GM19463 (cell line): Measurements from ENCODE around the gene ACOT6.
"Not testable (repeated sequence)": the region's sequence is repeated elsewhere in the genome, so short reads cannot be mapped to it uniquely, and the experiment has no call there.

ENCODE experiments used
- ATAC-seq: cut with Tn5 transposase; IDR thresholded peaks from one replicate; pipeline ENCODE4 v1.9.1; 2021; ENCODE audit warnings: mild to moderate bottlenecking, moderate library complexity; ENCODE audit not compliant: unreplicated experiment

The ACOT6 gene

DNA sequence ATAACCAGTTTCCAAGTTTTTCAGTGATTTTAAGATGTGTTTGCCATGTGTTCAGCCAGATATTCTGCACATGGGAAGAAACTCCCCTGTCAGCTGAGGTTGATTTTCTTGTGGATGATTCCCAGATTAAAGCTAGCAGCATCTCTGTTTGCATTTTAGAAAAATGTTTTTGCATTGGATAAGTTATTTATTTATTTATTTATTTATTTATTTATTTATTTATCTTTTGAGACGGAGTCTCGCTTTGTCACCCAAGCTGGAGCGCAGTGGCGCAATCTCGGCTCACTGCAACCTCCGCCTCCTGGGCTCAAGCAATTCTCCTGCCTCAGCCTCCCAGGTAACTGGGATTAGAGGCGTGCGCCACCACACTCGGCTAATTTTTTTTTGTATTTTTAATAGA lies 17.8 kb upstream of the ACOT6 start:
- no peak for ATAC-seq

DNA sequence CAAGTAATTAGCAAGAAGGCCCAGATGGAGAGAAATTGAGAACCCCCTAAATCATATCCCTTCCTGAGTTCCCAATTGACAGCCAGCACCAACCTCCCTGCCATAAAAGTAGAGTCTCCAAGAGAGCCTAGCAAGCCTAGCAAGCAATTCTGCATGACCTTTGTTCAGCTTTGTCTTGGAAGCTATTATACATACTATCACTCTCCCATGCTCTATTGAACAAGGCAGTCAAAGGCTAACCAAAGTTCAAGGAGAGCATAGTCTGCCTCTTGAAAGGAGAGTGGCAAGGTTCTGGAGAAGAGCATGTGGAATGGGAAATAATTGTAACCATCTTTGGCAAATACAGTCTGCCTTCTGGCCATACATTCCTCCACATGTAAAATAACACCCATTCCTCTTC lies 12.8 kb upstream of the ACOT6 start:
- ATAC-seq = no peak

DNA sequence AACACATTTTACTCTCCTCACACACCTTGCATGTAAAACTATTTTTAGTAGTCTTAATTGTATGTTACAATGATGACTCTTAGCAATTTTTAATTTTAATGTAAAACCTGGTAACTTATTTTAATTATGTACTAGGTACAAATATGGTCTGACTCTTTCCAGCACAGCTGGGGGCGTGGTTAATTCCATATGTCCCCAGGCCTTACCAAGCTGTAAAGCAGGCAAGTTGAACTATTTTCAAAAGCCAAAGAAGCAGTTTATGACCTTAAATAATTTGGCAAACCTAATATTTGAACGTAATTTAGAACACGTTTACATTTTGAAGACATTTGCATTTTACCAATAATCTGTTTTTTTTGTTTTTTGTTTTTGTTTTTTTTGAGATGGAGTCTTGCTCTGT lies 9.3 kb upstream of the ACOT6 start:
- ATAC-seq = no peak

DNA sequence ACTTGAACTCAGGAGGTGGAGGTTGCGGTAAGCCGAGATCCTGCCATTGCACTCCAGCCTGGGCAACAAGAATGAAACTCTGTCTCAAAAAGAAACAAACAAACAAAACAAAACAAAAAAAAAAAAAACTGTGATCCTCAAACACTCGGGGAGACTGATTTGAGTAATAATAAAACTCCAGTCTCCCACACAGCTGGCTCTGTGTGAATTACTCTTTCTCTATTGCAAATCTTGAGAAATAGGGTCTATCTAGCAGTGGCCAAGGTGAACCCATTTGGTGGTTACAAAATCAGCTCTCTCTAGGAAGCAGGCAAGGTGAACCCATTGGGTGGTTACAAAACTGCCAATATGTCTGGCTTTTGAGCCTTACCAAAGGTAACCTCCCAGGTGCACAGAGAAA lies 6.0 kb upstream of the ACOT6 start:
- ATAC-seq = no peak

DNA sequence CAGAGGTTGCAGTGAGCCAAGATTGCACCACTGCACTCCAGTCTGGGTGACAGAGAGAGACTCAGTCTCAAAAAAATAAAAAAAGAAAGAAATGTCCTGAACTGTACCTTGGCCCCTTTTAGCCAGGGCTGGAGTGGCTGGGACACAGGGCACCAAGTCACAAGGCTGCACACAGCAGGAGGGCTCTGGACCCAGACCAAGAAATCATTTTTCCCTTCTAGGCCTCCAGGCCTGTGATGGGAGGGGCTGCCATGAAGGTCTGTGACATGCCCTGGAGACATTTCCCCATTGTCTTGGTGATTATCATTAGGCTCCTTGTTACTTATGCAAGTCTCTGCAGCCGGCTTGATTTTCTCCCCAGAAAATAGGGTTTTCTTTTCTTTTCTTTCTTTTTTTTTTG lies 5.1 kb upstream of the ACOT6 start:
- no peak for ATAC-seq

DNA sequence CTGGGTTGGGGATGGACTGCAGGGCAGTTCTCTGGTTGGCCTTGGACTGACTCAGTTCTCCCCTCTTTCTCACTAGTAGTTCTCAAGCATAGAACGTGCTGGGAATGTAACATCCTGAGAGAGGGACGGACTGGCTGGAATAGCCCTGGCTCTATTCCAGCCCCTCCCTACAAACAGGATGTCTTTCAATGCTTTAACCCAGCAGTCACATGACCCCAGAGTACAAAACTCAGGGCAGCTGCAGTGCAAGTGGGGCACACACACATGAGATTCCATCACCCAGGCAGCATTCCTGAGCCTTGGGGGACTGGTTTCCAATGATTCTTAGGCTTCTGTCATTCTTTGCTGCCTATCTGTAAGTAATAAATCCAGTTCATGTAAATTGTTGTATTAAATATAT lies 1.6 kb upstream of the ACOT6 start:
- ATAC-seq = no peak

DNA sequence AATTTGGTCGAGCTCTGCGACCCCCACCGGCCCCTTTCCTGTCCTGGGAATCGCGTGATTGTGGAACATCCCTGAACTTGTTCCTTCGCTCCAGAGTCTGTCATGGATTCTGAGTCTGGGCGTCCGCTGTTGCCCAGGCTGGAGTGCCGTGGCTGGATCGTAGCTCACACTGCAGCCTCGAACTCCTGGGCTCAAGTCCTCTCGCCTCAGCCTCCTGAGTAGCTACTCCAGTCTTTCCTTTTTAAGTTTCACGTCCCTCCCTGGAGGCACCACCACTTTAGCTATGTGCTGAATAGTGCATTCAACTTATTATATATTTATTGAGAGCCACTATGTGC lies 698 bp downstream of the ACOT6 start:
- peak; percentile 15 for ATAC-seq

DNA sequence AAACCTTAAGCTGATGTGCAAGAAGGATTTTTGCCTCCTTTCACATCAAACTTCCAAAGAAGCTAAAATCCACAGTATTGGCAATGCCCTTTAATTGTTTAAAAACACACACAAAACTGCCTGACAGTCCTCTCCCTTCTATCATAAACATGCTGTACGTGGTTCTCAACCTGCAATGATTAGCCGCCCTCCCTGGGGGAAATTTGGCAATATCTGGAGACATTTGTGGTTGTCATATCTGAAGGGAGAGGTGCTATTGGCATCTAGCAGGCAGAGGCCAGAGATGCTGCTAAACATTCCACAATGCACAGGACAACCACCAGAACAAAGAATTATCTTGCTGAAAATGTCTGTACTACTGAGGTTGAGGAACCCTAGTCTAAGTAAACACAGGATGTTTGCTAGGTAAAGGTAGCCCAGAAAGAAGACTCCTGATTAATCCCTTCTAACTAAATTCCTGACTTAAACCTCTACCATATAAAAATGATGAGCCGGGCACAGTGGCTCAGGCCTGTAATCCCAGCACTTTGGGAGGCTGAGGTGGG lies 1.2 kb downstream of the ACOT6 start:
- no peak for ATAC-seq

DNA sequence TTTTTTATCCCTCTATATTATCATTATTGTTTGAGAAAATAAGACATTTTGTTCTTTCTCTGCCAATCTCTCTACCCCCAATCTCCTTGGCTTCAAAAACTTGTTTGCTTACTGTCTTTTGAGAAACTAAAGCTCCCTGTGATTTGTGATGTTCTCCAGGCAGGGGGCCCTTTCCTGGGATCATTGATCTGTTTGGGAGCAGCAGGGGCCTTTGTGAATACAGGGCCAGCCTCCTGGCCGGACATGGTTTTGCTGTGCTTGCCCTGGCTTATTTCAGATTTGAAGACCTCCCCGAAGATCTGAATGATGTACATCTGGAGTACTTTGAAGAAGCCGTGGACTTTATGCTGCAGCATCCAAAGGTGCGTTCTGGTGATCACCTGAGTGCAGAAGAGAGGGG lies 4.5 kb downstream of the ACOT6 start:
- no peak for ATAC-seq

DNA sequence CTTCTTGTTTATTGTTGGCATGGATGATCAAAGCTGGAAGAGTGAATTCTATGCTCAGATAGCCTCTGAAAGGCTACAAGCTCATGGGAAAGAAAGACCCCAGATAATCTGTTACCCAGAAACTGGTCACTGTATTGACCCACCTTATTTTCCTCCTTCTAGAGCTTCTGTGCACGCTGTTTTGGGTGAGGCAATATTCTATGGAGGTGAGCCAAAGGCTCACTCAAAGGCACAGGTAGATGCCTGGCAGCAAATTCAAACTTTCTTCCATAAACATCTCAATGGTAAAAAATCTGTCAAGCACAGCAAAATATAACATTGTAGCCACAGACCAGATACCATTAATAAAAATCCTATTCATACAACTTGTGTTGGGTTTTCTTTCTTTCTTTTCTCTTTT lies 7.2 kb downstream of the ACOT6 start:
- ATAC-seq = no peak

DNA sequence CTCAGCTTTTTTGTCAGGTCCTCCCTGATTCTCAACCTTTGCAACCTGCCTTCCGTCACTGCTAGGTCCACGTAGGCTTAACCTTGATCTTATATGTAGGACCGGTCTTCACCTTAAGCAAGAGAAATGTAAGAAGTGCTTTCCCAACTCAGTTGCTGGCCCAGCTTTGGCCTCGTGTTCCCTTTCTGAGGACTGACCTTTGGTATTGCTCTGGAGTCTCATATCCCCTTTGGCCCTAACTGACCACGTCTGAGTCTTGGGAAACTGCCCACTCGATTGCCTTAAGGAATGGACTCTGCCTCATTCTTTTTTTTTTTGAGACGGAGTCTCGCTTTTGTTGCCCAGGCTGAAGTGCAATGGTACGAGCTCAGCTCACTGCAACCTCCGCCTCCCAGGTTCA lies 8.0 kb downstream of the ACOT6 start:
- no peak for ATAC-seq

DNA sequence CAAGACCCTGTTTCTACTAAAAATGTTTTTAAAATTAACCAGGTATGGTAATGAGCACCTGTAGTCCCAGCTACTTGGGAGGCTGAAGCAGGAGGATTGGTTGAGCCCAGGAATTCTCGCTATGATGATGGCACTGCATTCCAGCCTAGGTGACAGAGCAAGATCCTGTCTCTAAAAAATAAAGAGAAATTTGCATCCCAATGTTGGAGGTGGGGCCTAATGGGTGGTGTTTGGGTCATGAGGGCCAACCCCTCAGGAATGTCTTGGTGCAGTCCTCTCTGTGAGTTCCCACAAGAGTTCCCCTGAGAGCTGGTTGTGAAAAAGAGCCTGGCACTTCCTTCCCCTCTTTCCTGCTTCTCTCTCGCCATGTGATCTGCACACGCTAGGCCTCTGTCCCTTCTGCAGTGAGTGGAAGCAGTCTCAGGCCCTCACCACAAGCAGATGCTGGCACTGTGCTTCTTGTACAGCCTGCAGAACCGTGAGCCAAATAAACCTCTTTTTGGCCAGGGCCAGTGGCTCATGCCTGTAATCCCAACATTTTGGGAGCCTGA lies 11.3 kb downstream of the ACOT6 start:
- ATAC-seq = no peak

DNA sequence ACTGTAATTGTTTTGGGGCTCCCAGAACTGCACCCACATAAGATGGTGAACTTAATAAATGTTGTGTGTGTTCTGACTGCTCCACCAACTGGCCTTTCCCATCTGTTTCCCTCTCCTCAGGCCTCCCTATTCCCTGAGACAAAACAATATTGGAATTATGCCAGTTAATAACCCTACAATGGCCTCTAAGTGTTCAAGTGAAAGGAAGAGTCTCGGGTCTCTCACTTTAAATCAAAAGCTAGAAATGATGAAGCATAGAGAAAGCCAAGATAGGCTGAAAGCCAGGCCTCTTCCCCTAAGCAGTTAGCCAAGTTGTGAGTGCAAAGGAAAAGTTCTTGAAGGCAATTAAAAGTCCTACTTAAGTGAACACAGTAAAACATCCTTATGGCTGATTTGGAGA lies 13.4 kb downstream of the ACOT6 start:
- no peak for ATAC-seq

DNA sequence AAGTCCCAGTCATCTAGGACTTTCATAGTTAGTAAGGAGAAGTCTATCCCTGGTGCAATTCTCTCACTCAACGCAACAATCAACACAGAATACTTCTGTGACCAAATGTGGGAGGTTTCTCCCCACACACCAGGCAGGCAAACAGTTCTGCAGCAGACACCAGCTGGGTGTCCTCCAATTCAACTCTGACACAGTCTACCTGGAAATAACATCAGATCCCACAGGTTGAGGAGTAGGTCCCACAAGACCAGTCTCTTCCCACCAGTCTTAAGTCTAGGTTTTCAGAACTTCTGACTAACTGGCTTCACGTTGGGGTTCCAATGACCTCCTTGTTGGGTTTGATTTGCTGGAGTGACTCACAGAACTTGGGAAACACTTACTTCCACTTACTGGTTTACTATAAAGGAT lies 14.8 kb downstream of the ACOT6 start:
- ATAC-seq = no peak

DNA sequence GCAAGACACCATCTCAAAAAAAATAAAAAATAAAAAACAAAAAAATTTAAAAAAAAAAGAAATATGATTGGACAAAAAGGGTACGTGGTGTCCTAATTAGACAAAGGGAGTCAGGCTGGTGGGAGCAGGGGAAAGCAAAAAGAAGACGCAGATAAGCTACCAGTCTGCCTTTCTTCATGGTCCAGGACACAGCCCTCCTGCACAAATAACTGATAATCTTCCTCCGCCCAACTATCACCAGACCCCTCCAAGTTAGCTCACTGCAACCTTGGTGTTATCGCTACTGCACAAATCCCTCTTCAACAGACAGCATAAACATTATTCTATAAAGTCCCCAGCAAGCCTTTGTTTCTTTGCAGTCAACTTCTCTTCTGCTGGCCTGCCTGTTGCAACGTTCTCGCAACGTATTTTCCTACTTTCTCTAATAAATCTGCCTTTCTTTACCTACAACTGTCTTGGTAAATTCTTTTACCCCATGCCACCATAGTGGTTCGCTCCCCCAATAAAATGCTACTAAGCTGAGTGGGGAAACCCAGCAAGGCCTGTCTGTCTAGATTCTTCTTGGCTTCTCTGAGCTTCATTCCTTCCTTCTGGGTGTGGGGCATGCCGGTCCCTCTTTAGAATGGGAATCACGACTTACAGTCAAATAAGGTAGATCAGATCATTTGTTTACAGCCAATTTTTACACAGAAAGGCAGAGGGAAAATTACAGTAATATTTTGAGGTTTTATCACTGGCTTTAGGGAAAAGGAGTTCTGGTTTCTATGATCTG lies 17.9 kb downstream of the ACOT6 start:
- no peak for ATAC-seq

DNA sequence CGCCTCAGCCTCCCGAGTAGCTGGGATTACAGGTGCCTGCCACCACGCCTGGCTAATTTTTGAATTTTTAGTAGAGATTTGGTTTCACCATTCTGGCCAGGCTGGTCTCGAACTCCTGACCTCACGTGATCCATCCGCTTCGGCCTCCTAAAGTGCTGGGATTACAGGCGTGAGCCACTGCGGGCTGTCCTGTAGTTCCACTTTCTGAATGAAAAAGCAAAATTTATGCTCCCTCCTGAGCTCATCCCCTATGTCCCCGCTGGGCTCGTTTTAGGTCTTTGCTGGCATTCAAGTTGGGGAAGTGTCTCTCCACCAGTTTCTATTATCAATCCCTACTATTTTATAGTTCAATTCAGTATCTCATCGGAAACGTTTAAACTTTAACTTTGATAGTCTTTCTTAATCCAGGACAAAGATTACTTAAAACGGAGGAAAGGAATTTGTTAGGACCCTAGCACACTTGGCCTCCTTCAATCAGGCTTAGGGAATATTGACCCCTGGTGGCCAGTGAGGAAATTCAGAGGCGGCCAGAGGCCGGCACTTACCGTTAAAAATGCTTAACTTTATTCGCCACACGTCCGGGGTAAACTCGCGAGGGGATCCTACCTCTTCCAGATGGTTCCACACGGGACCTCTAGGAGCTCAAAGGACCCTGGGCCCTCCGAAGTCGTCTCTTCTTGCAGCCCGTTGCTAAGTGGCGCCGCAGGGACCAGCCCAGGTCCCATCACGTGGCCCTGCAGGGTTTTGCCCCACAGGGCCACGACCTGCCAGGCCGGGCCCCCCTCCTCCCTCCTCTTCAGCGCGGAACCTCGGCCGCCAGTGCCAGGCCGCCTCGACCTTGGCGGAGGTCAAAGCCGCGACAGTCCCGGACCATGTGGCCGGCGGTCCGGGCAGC lies 21.0 kb downstream of the ACOT6 start:
- no peak for ATAC-seq

DNA sequence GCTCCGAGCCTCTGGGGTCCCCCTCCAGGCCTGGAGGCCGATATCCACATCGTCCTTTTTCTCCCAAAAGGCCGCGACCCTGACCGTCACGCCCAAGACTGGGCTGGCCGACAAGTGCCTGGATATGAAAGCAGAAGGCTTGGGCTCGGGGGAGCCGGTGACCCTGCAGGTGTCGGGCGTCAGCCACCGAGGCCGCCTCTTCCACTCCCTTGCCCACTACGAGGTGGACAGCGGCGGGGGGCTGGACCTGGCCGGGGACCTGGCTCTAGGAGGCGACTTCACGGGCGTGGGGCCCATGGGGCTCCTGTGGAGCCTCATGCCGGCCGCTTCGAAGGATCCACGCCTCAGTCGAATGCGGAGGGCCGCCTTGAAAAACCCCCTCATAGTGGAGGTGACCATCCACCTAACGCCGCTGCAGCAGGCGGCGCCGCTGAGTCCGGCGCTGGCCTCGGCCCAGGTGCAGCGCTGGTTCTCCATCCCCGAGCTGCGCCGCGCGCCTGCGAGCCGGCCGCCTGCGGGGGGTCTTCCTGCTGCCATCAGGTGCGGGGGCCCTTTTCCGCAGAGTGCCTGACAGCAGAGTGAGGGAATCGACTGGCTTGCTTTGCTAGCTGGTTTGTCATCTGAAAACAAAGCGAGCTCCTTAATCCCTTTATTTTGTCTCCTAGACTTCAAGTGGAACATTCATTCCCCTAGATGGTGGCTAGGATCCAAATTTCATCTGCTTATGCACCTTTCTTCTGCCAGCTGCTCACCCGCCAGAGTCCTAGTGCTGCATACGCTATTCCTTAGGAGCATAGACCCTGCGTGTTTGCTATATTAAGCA lies 21.9 kb downstream of the ACOT6 start:
- no peak for ATAC-seq

DNA sequence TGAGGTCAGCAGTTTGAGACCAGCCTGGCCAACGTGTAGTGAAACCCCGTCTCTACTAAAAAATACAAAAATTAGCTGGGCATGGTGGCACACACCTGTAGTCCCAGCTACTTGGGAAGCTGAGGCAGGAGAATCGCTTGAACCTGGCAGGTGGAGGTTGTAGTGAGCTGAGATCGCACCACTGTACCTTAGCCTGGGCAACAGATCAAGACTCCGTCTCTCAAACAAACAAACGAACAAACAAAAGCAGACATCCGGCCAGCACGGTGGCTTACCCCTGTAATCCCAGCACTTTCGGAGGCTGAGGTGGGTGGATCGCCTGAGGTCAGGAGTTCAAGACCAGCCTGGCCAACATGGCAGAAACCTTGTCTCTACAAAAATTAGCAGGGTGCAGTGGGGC lies 24.0 kb downstream of the ACOT6 start:
- ATAC-seq = not testable (repeated sequence)

DNA sequence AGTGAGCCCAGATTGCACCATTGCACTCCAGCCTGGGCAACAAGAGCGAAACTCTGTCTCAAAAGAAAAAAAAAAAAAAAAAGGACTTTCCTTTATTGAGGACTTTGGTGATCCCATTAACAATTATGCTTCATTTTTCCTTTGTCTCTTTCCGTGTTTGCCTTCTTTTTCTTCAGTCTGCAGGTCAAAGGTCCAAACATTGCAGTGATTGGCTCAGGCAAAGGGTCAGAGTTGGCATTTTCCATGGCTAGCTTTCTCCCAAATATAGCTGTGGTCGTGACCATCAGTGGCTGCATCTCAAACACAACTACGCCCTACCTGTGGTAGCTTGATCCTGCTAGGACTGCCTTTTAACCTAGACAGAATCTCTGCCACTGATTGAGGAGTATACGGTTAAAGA lies 25.5 kb downstream of the ACOT6 start:
- ATAC-seq = no peak

DNA sequence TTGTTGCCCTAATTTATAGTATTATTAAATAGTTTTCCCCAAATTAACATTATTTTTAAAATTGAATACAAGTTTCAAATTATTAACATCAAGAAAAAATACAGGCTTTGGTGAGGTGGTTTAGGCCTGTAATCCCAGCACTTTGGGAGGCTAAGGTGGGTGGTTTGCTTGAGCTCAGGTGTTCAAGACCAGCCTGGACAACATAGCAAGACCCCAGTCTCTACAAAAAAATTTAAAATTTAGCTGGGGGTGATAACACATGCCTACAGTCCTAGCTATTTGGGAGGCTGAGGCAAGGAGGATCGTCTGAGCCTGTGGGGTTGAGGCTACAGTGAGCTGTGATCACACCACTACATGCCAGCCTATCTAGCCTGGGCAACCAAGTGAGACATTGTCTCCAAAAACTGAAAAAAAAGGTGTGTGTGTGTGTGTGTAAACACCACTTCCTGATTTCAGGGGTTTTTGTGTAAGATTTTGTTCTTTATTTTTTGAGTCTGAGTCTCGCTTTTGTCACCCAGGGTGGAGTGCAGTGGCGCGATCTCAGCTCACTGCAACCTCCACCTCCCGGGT lies 28.6 kb downstream of the ACOT6 start:
- no peak for ATAC-seq
